H9 (cell line): ENCODE results near the gene WSB2. TPM values are rescaled to one million over a fixed set of nuclear protein-coding genes. Genes with fewer than 3 reads are reported as not detected.
A peak's percentile ranks its signal among the peaks of the same experiment; 100 is the strongest.

ENCODE experiments used
- DNase-seq: peaks from one replicate; pipeline ENCODE4 v3.0.0-alpha.2; 2017
- H2AFZ ChIP-seq: one replicate; pipeline ENCODE4 v1.6.1; 2013; ENCODE audit warnings: mild to moderate bottlenecking, low read length, control low read depth, moderate library complexity
- H2AK5ac ChIP-seq: 2 replicates; pipeline ENCODE4 v1.6.1; 2013; ENCODE audit warnings: low read length, control low read depth, mixed read lengths; ENCODE audit not compliant: insufficient read length
- H2BK120ac ChIP-seq: one replicate; pipeline ENCODE4 v1.6.1; 2013; ENCODE audit warnings: low read depth, mild to moderate bottlenecking, low read length, control low read depth, inconsistent platforms; ENCODE audit not compliant: poor library complexity, severe bottlenecking
- H2BK12ac ChIP-seq: 2 replicates; pipeline ENCODE4 v1.6.1; 2013; ENCODE audit warnings: low read length, control low read depth, mixed read lengths, low read depth; ENCODE audit not compliant: insufficient read length
- H2BK15ac ChIP-seq: 2 replicates; pipeline ENCODE4 v1.6.1; 2013; ENCODE audit warnings: low read depth, low read length, control low read depth
- H2BK20ac ChIP-seq: one replicate; pipeline ENCODE4 v1.6.1; 2013; ENCODE audit warnings: low read depth, mild to moderate bottlenecking, low read length, control low read depth, inconsistent platforms; ENCODE audit not compliant: poor library complexity, severe bottlenecking
- H2BK5ac ChIP-seq: 2 replicates; pipeline ENCODE4 v1.6.1; 2013; ENCODE audit warnings: low read length, control low read depth, mixed read lengths; ENCODE audit not compliant: insufficient read length
- H3K14ac ChIP-seq: 2 replicates; pipeline ENCODE4 v1.6.1; 2013; ENCODE audit warnings: low read length, control low read depth; ENCODE audit not compliant: insufficient read depth
- H3K18ac ChIP-seq: 2 replicates; pipeline ENCODE4 v1.6.1; 2013; ENCODE audit warnings: low read depth, mild to moderate bottlenecking, mixed read lengths, low read length, control low read depth; ENCODE audit not compliant: insufficient read length
- H3K23ac ChIP-seq: 2 replicates; pipeline ENCODE4 v1.6.1; 2013; ENCODE audit warnings: low read length, control low read depth, mixed read lengths, low read depth; ENCODE audit not compliant: insufficient read length
- H3K23me2 ChIP-seq: 2 replicates; pipeline ENCODE4 v1.6.1; 2013; ENCODE audit warnings: low read depth, mild to moderate bottlenecking, mixed read lengths, low read length, control low read depth; ENCODE audit not compliant: insufficient read length, poor library complexity, severe bottlenecking
- H3K27ac ChIP-seq: 2 replicates; pipeline ENCODE4 v1.5.1; 2013; ENCODE audit warnings: low read length, control low read depth, mixed read lengths, low read depth; ENCODE audit not compliant: insufficient read length
- H3K27me3 ChIP-seq: 2 replicates; pipeline ENCODE4 v1.6.1; 2013; ENCODE audit warnings: low read length, control low read depth, inconsistent platforms; ENCODE audit not compliant: insufficient read depth
- H3K4ac ChIP-seq: 2 replicates; pipeline ENCODE4 v1.6.1; 2013; ENCODE audit warnings: low read depth, mild to moderate bottlenecking, control low read depth, inconsistent platforms, low read length, moderate library complexity
- H3K4me1 ChIP-seq: 2 replicates; pipeline ENCODE4 v1.6.1; 2013; ENCODE audit warnings: low read length, control low read depth, inconsistent platforms; ENCODE audit not compliant: insufficient read depth
- H3K4me2 ChIP-seq: 2 replicates; pipeline ENCODE4 v1.6.1; 2013; ENCODE audit warnings: low read length, control low read depth, mixed read lengths; ENCODE audit not compliant: insufficient read length, insufficient read depth
- H3K56ac ChIP-seq: 2 replicates; pipeline ENCODE4 v1.6.1; 2013; ENCODE audit warnings: low read depth, mild to moderate bottlenecking, mixed read lengths, low read length, control low read depth; ENCODE audit not compliant: insufficient read length
- H3K79me1 ChIP-seq: 2 replicates; pipeline ENCODE4 v1.6.1; 2013; ENCODE audit warnings: low read depth, mild to moderate bottlenecking, moderate library complexity, low read length, control low read depth, inconsistent platforms; ENCODE audit not compliant: insufficient read depth, poor library complexity, severe bottlenecking
- H3K79me2 ChIP-seq: 2 replicates; pipeline ENCODE4 v1.6.1; 2013; ENCODE audit warnings: low read length, control low read depth, inconsistent platforms; ENCODE audit not compliant: insufficient read depth
- H3K9ac ChIP-seq: 2 replicates; pipeline ENCODE4 v1.6.1; 2013; ENCODE audit warnings: low read length, control low read depth, mixed read lengths; ENCODE audit not compliant: insufficient read length; ENCODE audit errors: extremely low read depth
- H3K9me3 ChIP-seq: one replicate; pipeline ENCODE4 v1.6.1; 2013; ENCODE audit warnings: low read depth, low read length, inconsistent platforms; ENCODE audit not compliant: control insufficient read depth
- H3T11ph ChIP-seq: one replicate; pipeline ENCODE4 v1.6.1; 2013; ENCODE audit warnings: mild to moderate bottlenecking, low read length, control low read depth, inconsistent platforms
- H4K20me1 ChIP-seq: one replicate; pipeline ENCODE4 v1.6.1; 2013; ENCODE audit not compliant: control insufficient read depth, insufficient read length, insufficient read depth
- H4K5ac ChIP-seq: 2 replicates; pipeline ENCODE4 v1.6.1; 2013; ENCODE audit warnings: low read depth, mild to moderate bottlenecking, mixed read lengths, low read length, control low read depth; ENCODE audit not compliant: insufficient read length
- H4K8ac ChIP-seq: replicated peaks from 2 replicates; pipeline ENCODE4 v1.6.1; 2013; ENCODE audit warnings: low read length, control low read depth, mixed read lengths, low read depth; ENCODE audit not compliant: insufficient read length
- H4K91ac ChIP-seq: 2 replicates; pipeline ENCODE4 v1.6.1; 2013; ENCODE audit warnings: low read depth, mild to moderate bottlenecking, moderate library complexity, mixed read lengths, low read length, control low read depth; ENCODE audit not compliant: insufficient read length
- H3K27ac Mint-ChIP-seq, 3 experiments: 2 replicates in 2 of 3; 3 replicates in 1 of 3; pipeline ENCODE4 v1.8.0; 2020 to 2021; ENCODE audit warnings: mixed read lengths in 3 of 3, mild to moderate bottlenecking in 1 of 3, moderate library complexity in 1 of 3
- H3K27me3 Mint-ChIP-seq: 2 replicates; pipeline ENCODE4 v1.8.0; 2021; ENCODE audit warnings: low read depth, mild to moderate bottlenecking, moderate library complexity, mixed read lengths
- H3K36me3 Mint-ChIP-seq, 3 experiments: 2 replicates in 2 of 3; 3 replicates in 1 of 3; pipeline ENCODE4 v1.8.0; 2020 to 2021; ENCODE audit warnings: low read depth in 3 of 3, mixed read lengths in 3 of 3; ENCODE audit not compliant: insufficient read depth in 1 of 3
- H3K4me1 Mint-ChIP-seq, 2 experiments: 2 replicates each; pipeline ENCODE4 v1.8.0; 2020; ENCODE audit warnings: mixed read lengths in 2 of 2
- H3K4me3 Mint-ChIP-seq, 2 experiments: 2 replicates in 1 of 2; 3 replicates in 1 of 2; pipeline ENCODE4 v1.8.0; 2020 to 2021; ENCODE audit warnings: mild to moderate bottlenecking in 2 of 2, mixed read lengths in 2 of 2, moderate library complexity in 1 of 2
- H3K9me3 Mint-ChIP-seq, 2 experiments: 2 replicates in 1 of 2; 3 replicates in 1 of 2; pipeline ENCODE4 v1.8.0; 2020; ENCODE audit warnings: mild to moderate bottlenecking in 2 of 2, mixed read lengths in 2 of 2, moderate library complexity in 1 of 2
- CTCF ChIP-seq: fragments of 200-600 bp; sonication (generic); conservative IDR thresholded peaks from 3 replicates; pipeline ENCODE4 v1.8.0; 2021; ENCODE audit warnings: antibody characterized with exemption, mild to moderate bottlenecking
- WGBS: extraction: QIAGEN DNeasy Blood & Tissue Kit; methylation state at CpG from one replicate; pipeline ENCODE4 v1.1.7; 2013; ENCODE audit warnings: missing lambda C conversion rate, low lambda C conversion rate, mixed read lengths; ENCODE audit not compliant: insufficient read length; ENCODE audit errors: extremely low coverage; 5-methylcytosine and 5-hydroxymethylcytosine counted together
- total RNA-seq: library from RNA; stranded (reverse); gene quantifications from 2 replicates; pipeline ENCODE4 v1.2.1, GENCODE V29; 2021

Gene WSB2
- total RNA-seq, 1 experiment from 2014 or later = 58.6 TPM

- no CpG with 5 or more reads among the region's 12 CpGs for WGBS
- Histone ChIP-seq H2AK5ac (no peak overlapping the region), H2BK15ac (no peak overlapping the region), H3K23ac (no peak overlapping the region), H3K79me1 (peaks cover 9% of the 10 kb centered on the region), H2BK5ac (no peak overlapping the region), H4K20me1 (no peaks in the 10 kb centered on the region), H3K14ac (no peak overlapping the region), H3K27me3 (no peaks in the 10 kb centered on the region), H4K5ac (no peak overlapping the region), H2AFZ (no peak overlapping the region), H3K18ac (no peak overlapping the region), H4K91ac (no peak overlapping the region), H2BK12ac (no peak overlapping the region), H3K23me2 (peaks cover 6% of the 10 kb centered on the region), H3K4me1 (peaks cover 7% of the 10 kb centered on the region; the same call in 1 of the 2 replicates), H4K8ac (no peak overlapping the region), H3K9me3 (no peaks in the 10 kb centered on the region), H3K4ac (no peak overlapping the region), H2BK20ac (no peak overlapping the region), H3K4me2 (no peak overlapping the region), H3T11ph (no peak overlapping the region), H3K9ac (no peak overlapping the region), H3K27ac (no peak overlapping the region), H3K79me2 (peaks cover 10% of the 10 kb centered on the region; the same call in 1 of the 2 replicates), H3K56ac (no peak overlapping the region), H2BK120ac (no peak overlapping the region)
- no peak for TF ChIP-seq CTCF
- no peak overlapping the region for H3K4me3 Mint-ChIP-seq
- no peak for DNase-seq
- H3K27me3 Mint-ChIP-seq = no peaks in the 10 kb centered on the region
- peaks cover 20 to 21% of the 10 kb centered on the region in 2 experiments for H3K4me1 Mint-ChIP-seq
- H3K27ac Mint-ChIP-seq = 0 out of 7 replicates have a peak overlapping the region, but pooled peaks of 1 of the 3 experiments have one; percentile 47
- no peaks in the 10 kb centered on the region for H3K9me3 Mint-ChIP-seq
- peaks cover 18 to 48% (median 18%) of the 10 kb centered on the region in 3 experiments for H3K36me3 Mint-ChIP-seq
These were observed 38.1 kb upstream of the WSB2 start for GRCh38 chr12:118098911-118099671.
